GM21526 (cell line): Measurements from ENCODE around the gene MYO5C.

ENCODE experiments used
- ATAC-seq: cut with Tn5 transposase; IDR thresholded peaks from one replicate; pipeline ENCODE4 v1.9.1; 2021; ENCODE audit warnings: moderate library complexity; ENCODE audit not compliant: unreplicated experiment, low FRiP score

MYO5C gene

GRCh38 chr15:52281085-52282035 lies 14.2 kb downstream of the MYO5C start:
- ATAC-seq, result no peak

GRCh38 chr15:52280326-52281084 lies 15.1 kb downstream of the MYO5C start:
- ATAC-seq, result no peak

GRCh38 chr15:52278636-52279367 lies 16.8 kb downstream of the MYO5C start:
- ATAC-seq, result no peak

- no peak for ATAC-seq
Measured at GRCh38 chr15:52278135-52278534, 17.5 kb downstream of the MYO5C start.

- ATAC-seq, result no peak
Measured at GRCh38 chr15:52277575-52277974, 18.0 kb downstream of the MYO5C start.

GRCh38 chr15:52276256-52276770 lies 19.3 kb downstream of the MYO5C start:
- no peak for ATAC-seq

- no peak for ATAC-seq
Measured at GRCh38 chr15:52263563-52264282, 31.9 kb downstream of the MYO5C start.

- ATAC-seq, result no peak
Measured at GRCh38 chr15:52262364-52262763, 33.2 kb downstream of the MYO5C start.

GRCh38 chr15:52261498-52262242 lies 33.9 kb downstream of the MYO5C start:
- peak; percentile 92 for ATAC-seq

- no peak for ATAC-seq
Measured at GRCh38 chr15:52261026-52261425, 34.6 kb downstream of the MYO5C start.

GRCh38 chr15:52259503-52259902 lies 36.1 kb downstream of the MYO5C start:
- ATAC-seq, result no peak

GRCh38 chr15:52258461-52258860 lies 37.1 kb downstream of the MYO5C start:
- ATAC-seq, result no peak

GRCh38 chr15:52257734-52258062 lies 37.9 kb downstream of the MYO5C start:
- ATAC-seq, result no peak

- ATAC-seq, result no peak
Measured at GRCh38 chr15:52256930-52257733, 38.5 kb downstream of the MYO5C start.

- ATAC-seq, result peak; percentile 52
Measured at GRCh38 chr15:52256366-52256765, 39.2 kb downstream of the MYO5C start.

GRCh38 chr15:52255935-52256334 lies 39.7 kb downstream of the MYO5C start:
- ATAC-seq, result no peak

- no peak for ATAC-seq
Measured at GRCh38 chr15:52255008-52255407, 40.6 kb downstream of the MYO5C start.

- no peak for ATAC-seq
Measured at GRCh38 chr15:52254391-52254790, 41.2 kb downstream of the MYO5C start.

GRCh38 chr15:52252781-52253180 lies 42.8 kb downstream of the MYO5C start:
- no peak for ATAC-seq
